ENCODE results near the gene SLC16A2. TPM values are rescaled to one million over a fixed set of nuclear protein-coding genes. Genes with fewer than 3 reads are reported as not detected.

The SLC16A2 gene
- total RNA-seq, 1 donor from 2014 or later: 18.3 TPM

- Mint-ChIP-seq H3K4me1 (ENCODE audit: low read depth) (no peaks in the 10 kb centered on the region), H3K4me3 (ENCODE audit: unreplicated experiment) (no peak overlapping the region), H3K36me3 (ENCODE audit: low read depth) (no peaks in the 10 kb centered on the region), H3K27ac (ENCODE audit: unreplicated experiment) (no peak overlapping the region), H3K27me3 (ENCODE audit: low read depth) (no peaks in the 10 kb centered on the region), H3K9me3 (ENCODE audit: low read depth) (no peaks in the 10 kb centered on the region)
- TF ChIP-seq CTCF (IDR thresholded peaks at IDR 0.05): no peak
- DNase-seq (ENCODE audit: low spot score): no peak
Observed at GRCh38 chrX:74500555-74500954, 79.3 kb downstream of the SLC16A2 start.

- no peak overlapping the region for H3K4me3 Mint-ChIP-seq (ENCODE audit: unreplicated experiment)
- DNase-seq (ENCODE audit: low spot score): no peak
- H3K9me3 Mint-ChIP-seq (ENCODE audit: low read depth): no peaks in the 10 kb centered on the region
- H3K4me1 Mint-ChIP-seq (ENCODE audit: low read depth): no peaks in the 10 kb centered on the region
- no peak for TF ChIP-seq CTCF (IDR thresholded peaks at IDR 0.05)
- no peaks in the 10 kb centered on the region for H3K36me3 Mint-ChIP-seq (ENCODE audit: low read depth)
- no peak overlapping the region for H3K27ac Mint-ChIP-seq (ENCODE audit: unreplicated experiment)
- H3K27me3 Mint-ChIP-seq (ENCODE audit: low read depth): no peaks in the 10 kb centered on the region
Observed at GRCh38 chrX:74505437-74505836, 84.1 kb downstream of the SLC16A2 start.

GRCh38 chrX:74506317-74507115 is 85.2 kb downstream of the SLC16A2 start:
- Mint-ChIP-seq H3K9me3 (ENCODE audit: low read depth) (no peaks in the 10 kb centered on the region), H3K4me1 (ENCODE audit: low read depth) (no peaks in the 10 kb centered on the region), H3K27ac (ENCODE audit: unreplicated experiment) (no peak overlapping the region), H3K27me3 (ENCODE audit: low read depth) (no peaks in the 10 kb centered on the region), H3K36me3 (ENCODE audit: low read depth) (no peaks in the 10 kb centered on the region), H3K4me3 (ENCODE audit: unreplicated experiment) (no peak overlapping the region)
- DNase-seq (ENCODE audit: low spot score): no peak
- TF ChIP-seq CTCF (IDR thresholded peaks at IDR 0.05): no peak

- H3K27ac Mint-ChIP-seq (ENCODE audit: unreplicated experiment): no peak overlapping the region
- no peak for DNase-seq (ENCODE audit: low spot score)
- TF ChIP-seq CTCF (IDR thresholded peaks at IDR 0.05): no peak
- peaks cover 2% of the 10 kb centered on the region for H3K9me3 Mint-ChIP-seq (ENCODE audit: low read depth)
- H3K36me3 Mint-ChIP-seq (ENCODE audit: low read depth): no peaks in the 10 kb centered on the region
- no peak overlapping the region for H3K4me3 Mint-ChIP-seq (ENCODE audit: unreplicated experiment)
- H3K4me1 Mint-ChIP-seq (ENCODE audit: low read depth): no peaks in the 10 kb centered on the region
- no peaks in the 10 kb centered on the region for H3K27me3 Mint-ChIP-seq (ENCODE audit: low read depth)
Observed at GRCh38 chrX:74507191-74507590, 85.9 kb downstream of the SLC16A2 start.

GRCh38 chrX:74509989-74510388 is 88.7 kb downstream of the SLC16A2 start:
- TF ChIP-seq CTCF (IDR thresholded peaks at IDR 0.05): no peak
- Mint-ChIP-seq H3K27ac (ENCODE audit: unreplicated experiment) (no peak overlapping the region), H3K4me1 (ENCODE audit: low read depth) (peaks cover 10% of the 10 kb centered on the region), H3K4me3 (ENCODE audit: unreplicated experiment) (no peak overlapping the region), H3K36me3 (ENCODE audit: low read depth) (no peaks in the 10 kb centered on the region), H3K27me3 (ENCODE audit: low read depth) (no peaks in the 10 kb centered on the region), H3K9me3 (ENCODE audit: low read depth) (peaks cover 11% of the 10 kb centered on the region)
- DNase-seq (ENCODE audit: low spot score): no peak

All from chondrocyte (in vitro differentiated cells).